GM12878 (cell line): Measurements from ENCODE around the gene HAPLN2.

ENCODE experiments used
- CHD2 ChIP-seq: IDR thresholded peaks from 2 replicates; pipeline ENCODE4 v1.6.1; 2011; ENCODE audit warnings: low read depth, low read length, improper control_type of control experiment, borderline replicate concordance
- CTCF ChIP-seq, 3 experiments: IDR thresholded peaks in 2 of 3; conservative IDR thresholded peaks in 1 of 3; 2 replicates each; pipeline ENCODE4 v1.5.1; 2011; ENCODE audit warnings: low read depth in 3 of 3, low read length in 3 of 3, mild to moderate bottlenecking in 3 of 3, control low read depth in 2 of 3, moderate library complexity in 2 of 3, inconsistent platforms in 1 of 3, mixed read lengths in 1 of 3; ENCODE audit not compliant: control insufficient read depth in 2 of 3, insufficient read depth in 1 of 3; ENCODE audit errors: extremely low read depth in 1 of 3
- EZH2 ChIP-seq: IDR thresholded peaks from 2 replicates; pipeline ENCODE4 v1.6.1; 2012; ENCODE audit warnings: low read depth, mild to moderate bottlenecking, control low read depth, inconsistent platforms, low read length, borderline replicate concordance; ENCODE audit not compliant: control insufficient read depth
- IRF3 ChIP-seq: fragments of 450-650 bp; IDR thresholded peaks from 2 replicates; pipeline ENCODE4 v1.6.1; 2014; ENCODE audit warnings: mild to moderate bottlenecking
- REST ChIP-seq: IDR thresholded peaks from 2 replicates; pipeline ENCODE4 v1.6.1; 2012; ENCODE audit warnings: mild to moderate bottlenecking, low read depth, low read length
- ZBTB40 ChIP-seq: fragments of 450-650 bp; IDR thresholded peaks from 2 replicates; pipeline ENCODE4 v1.6.1; 2016; ENCODE audit warnings: mild to moderate bottlenecking, moderate library complexity, borderline replicate concordance
- ZZZ3 ChIP-seq: IDR thresholded peaks from 2 replicates; pipeline ENCODE4 v1.6.1; 2011; ENCODE audit warnings: low read depth; ENCODE audit not compliant: control insufficient read depth, insufficient read length
- TF ChIP-seq, protein P1 (sequence below): IDR thresholded peaks from 2 replicates; pipeline ENCODE4 v1.6.1; 2012; ENCODE audit warnings: low read depth, low read length, improper control_type of control experiment

DNA sequence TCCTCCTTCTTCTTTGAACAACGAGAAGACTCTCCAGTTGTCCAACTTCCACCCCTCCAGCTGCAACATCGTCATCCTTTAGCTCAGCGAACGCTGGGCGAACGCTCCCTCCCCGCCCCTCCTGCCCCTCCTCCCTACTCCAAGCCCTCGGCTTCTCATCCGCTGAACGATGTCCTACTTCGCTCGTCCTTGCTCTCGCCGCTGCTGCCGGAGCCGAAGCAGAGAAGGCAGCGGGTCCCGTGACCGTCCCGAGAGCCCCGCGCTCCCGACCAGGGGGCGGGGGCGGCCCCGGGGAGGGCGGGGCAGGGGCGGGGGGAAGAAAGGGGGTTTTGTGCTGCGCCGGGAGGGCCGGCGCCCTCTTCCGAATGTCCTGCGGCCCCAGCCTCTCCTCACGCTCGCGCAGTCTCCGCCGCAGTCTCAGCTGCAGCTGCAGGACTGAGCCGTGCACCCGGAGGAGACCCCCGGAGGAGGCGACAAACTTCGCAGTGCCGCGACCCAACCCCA is 22.6 kb downstream of the HAPLN2 start, which contains the start of gene BCAN:
- TF ChIP-seq ZBTB40 (no peak), CTCF (IDR thresholded peaks at IDR 0.05 in 2 of 3, conservative IDR thresholded peaks at IDR 0.05 in 1 of 3; ENCODE audit: control insufficient read depth in 2 of 3, extremely low read depth in 1 of 3, insufficient read depth in 1 of 3, low read depth in 3 of 3, low read length in 3 of 3) (no peak), EZH2 (no peak), REST (no peak), CHD2 (no peak), ZZZ3 (no peak), IRF3 (no peak)
- TF ChIP-seq, protein P1, sequence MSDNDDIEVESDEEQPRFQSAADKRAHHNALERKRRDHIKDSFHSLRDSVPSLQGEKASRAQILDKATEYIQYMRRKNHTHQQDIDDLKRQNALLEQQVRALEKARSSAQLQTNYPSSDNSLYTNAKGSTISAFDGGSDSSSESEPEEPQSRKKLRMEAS: no peak
